Right renal pelvis (tissue), 4 donors: ENCODE results near the gene FILIP1. TPM values are rescaled to one million over a fixed set of nuclear protein-coding genes. Genes with fewer than 3 reads are reported as not detected.

Source experiments
- DNase-seq, 4 donors: peaks; one replicate each; pipeline ENCODE4 v3.0.0-alpha.2; 2013; ENCODE audit warnings: low read depth in 4 of 4, low spot score in 3 of 4, missing footprints in 1 of 4
- polyA plus RNA-seq, 4 donors: library from polyadenylated mRNA; unstranded; fragments of 120-200 nt; gene quantifications; one replicate each; pipeline ENCODE4 v1.2.1, GENCODE V29; 2013; ENCODE audit not compliant: insufficient read length in 4 of 4

Gene FILIP1
- polyA plus RNA-seq, 4 donors = 2.4 to 3.3 (median 3.0) TPM

DNA sequence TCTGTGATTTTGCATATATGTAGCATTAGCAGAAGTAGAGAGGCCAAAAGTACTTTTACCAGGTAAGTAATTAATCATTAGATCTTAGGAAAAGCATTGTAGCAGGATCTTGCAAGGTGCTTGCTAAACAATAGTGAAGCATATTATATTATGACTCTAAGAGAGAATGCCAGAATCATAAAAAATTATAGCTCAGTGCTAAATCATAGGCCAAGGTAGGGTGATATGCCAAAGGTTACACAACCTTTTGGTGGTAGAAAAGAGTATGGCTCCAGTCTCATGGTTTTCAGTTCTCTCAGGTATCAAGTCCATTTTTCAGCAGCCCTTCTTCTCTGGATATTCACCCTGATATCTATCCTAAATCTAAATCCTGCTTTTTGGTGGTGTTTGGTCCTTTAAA lies 192.1 kb downstream of the FILIP1 start:
- no peak for DNase-seq

DNA sequence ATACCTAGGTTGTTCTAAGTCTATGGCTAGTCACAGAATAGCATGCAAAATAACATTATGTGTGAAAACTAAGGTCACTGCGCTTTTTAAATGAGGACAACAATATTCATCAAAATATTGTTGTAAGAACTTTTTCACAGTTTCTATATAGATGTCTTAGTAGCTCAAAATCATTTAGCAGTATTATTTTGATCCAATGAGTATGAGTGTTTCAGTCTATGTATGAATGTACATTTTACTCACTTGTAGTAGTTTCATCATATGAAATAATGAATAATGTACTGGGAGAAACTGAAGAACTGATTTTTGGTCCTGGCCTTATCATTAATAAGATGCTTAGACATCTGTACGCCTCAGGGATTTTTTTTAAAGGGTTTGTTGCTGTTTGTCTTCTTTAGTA lies 192.5 kb downstream of the FILIP1 start:
- DNase-seq = no peak

DNA sequence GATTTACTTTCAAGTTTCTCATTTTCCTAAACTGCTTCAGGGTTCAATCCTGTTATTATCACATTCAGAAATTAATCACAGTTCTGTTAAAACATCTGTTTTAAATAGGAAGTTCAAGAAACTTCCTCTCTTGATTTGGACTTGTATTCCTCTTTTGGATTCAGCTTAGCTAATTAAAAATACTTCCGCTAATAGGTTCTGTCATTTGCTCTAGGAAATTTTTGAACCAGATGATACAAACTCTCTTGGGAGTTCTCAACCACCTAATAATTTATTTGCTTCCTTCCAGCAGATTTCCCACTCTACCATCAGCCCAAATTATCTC lies 193.1 kb downstream of the FILIP1 start:
- no peak for DNase-seq

DNA sequence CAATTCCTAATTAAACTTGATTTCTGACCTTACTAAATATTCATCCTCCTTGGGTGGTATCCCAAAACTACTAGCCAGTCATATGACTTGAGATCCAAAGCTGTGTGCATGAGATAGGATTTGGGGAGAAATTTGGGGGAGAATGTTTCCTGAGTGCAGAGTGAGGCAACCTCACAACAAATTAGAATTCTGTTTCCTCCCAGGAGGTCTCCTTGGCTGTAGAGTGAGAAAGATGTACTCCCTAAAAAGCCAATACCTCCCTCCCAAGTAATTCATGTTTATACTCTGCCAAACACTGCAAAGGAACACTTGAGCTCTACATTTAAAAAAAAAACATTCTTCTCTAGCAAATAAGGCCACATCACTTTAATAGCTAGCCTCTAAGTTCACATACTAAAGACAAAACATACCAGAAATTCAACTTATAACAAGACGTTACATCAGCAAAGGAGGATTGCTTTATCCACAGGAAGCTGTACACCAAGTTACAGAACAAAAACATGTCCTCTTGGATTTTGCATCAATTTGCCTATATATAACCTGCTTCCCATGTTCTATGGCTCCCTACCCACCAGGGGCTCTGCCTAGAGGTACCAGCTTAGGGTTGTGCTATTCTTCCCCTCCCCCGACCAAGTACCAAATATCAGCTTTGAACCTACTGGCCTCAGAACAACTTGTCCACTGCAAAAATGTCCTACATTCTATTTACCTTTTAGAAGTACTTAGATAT lies 193.6 kb downstream of the FILIP1 start:
- DNase-seq = no peak

DNA sequence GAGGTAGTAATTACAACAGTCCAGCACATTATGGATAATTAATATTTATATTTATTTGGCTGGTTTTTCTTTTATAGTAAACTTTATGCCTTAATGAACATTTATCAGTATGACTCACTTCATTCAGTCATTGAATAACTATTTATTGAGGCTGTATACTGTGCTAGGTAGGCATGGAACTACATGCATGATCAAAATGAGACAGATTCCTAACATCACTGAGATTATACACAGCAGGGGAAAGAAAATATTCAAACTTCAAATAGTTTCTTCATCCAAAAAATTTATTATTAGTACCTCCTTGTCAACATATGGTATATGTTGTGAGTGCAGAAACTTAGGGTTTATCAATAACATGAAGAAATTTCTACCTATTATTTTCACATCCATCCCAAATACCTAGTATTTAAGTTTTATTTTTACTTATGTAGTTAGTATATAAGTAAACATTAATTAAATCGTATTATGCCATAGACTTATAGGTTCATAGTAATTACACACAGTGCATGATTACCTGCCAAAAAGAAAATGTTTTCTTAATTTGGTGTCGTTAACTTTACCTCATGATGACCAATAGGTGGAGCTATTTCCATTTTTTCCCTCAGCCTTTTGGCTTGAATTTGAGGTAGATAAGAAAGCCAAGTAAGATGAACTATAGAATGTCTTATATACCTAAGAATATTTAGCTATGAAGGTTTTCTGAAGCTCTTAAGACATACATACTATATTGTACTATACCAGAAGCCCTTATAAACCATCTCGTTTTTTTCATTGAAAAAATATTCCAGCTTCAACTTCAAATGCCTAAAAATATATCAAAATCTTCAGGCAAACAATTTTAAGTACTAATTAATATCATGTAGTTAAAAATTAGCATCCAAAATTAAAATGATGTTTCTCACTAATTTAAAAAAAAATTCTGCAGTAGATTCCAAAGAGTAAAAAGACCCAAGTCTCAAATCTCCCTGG lies 196.5 kb downstream of the FILIP1 start:
- DNase-seq = peak in 2 of 4 donors; percentile 29 to 55

DNA sequence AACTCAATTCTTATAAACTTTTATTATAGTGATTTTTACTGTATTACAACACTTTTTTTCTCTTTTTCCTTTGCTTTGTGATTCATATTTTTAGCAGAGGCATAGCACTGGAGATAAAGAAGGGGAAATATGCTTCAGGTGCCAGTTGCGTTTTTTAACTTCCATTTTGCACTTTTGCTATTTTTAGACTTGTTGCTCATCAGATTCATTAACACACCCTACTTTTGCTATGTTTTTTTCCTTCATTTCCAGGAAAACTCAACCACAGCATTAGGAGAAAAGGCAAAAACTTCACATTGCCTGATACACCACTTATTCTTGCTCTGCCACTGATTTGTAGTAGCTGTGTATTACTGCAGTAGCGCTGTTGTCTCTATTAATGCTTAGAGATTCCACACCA lies 201.0 kb downstream of the FILIP1 start:
- no peak for DNase-seq

DNA sequence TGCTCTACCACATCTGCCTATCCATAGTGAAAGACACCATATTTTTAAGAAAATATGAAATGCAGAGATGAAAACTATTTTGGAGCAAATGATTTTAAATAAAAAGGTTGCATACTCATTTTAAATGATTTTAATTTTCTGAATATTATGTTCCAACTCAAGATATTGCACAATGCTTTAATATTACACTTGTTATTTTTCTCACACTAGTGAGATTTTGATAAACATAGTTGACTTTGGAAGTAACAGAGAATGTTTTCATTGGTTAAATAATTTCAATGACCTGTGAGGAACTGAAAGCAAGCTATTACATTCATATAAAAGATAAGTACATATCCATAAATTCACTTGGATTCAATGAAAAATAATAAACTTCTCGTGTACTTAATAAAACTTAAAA lies 201.9 kb downstream of the FILIP1 start:
- DNase-seq = no peak

DNA sequence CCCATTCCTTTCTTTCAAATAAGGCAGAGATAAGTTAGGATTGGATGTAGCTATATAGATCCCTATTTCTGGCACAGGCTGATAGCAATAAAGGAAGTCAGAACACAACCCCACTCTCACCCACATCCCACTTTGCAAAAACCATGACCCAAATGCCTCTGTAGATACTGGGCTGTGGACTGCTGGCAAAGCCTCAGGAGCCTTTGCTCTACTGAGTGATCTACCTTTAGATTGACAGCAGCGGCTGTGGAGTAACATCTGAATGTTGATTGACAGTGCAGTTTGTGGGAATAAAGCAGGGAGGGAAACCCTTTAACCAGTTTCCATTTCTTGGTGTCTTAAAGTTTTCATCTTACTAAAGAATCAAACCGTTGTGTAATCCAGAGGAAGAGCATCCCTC lies 202.3 kb downstream of the FILIP1 start:
- DNase-seq = no peak

DNA sequence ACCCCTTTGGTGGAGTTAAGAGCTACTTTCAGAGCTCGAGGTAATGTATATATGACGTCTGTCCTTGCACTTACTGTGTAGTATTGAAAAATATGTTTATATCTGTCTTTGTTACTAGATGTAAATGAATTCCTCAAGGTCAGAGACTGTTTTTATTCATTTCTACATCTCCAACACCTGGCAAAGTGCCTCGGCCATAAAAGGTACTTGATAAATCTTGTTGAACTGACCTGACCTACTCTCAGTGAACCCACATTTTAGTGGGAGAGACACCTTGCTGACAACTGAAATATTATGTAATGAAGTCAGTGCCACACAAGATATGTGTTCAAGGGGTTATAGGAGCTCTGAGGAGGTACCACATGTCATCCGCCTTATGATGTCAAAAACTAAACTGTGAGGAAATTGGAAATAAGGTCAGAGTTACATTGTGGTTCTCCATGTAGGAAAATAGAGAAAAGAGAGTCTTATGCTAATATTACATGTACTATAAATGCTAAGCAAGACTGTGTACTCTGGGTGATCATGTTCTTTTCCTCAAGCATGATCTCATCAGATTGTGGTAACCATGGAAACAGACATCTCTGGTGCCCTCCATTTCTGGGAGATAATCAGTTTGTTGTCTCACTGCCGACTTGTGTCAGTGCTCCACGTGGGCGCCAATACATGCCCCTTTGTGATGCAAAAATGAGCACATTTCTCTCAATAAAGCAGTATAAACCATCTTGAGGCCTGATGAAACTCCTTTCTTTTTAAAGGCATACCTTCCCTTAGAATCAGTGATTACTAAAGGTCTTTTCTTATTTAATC lies 203.3 kb downstream of the FILIP1 start:
- no peak for DNase-seq

DNA sequence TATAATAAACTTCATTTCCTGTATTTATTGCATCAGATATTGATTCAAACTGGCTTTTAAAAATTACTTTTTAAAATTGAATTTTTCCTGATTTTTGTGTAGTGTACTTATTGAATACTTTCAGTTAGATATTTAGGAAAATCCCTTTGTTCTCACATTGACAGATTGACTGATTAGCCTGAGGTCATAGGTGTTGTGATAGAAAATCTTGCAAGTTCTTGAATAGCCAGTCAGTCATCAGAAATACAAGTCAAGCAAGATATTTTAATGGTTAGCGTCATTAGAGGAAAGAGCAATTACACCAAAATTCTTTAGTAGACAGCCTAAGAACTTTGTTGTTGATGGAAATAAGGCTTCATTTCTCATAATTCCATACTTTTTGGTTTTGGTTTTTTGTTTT lies 205.6 kb downstream of the FILIP1 start:
- DNase-seq = no peak

DNA sequence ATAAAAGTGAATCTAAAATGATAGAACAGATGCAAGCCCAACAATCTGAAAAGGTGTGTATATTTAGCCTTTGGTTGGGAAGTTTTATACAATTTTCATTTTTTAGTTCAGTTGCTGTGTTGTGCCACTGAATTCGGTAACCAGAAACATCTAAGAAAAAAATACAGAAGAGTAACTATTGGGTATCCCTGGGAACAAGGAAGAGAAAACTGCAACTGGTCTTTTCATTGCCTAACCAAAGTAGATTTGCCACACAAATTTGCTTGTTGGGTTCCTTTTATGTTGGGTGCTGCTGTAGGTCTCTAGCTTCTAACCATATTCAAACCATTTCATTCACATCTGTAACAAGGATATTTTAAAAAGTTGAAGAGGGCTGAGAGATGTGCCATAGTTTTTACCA lies 206.2 kb downstream of the FILIP1 start:
- DNase-seq = no peak

DNA sequence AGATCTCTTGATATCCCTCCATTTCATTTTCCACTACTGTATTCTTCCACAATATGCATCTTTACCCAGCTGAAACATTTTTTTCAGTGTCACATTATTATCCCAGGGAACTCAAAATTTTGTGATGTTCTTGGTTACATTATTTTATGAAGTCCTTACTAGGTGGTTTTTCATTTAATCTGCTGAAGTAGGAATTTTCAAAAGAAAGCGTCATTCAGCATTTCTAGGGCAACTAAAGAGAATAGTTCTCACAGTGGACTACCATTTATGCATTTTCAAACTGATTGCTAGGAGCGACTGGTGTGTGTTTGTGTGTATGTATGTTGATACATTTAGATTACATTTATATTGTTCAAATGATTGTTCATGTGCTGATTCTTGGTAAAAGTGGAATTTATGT lies 206.6 kb downstream of the FILIP1 start:
- DNase-seq = no peak

DNA sequence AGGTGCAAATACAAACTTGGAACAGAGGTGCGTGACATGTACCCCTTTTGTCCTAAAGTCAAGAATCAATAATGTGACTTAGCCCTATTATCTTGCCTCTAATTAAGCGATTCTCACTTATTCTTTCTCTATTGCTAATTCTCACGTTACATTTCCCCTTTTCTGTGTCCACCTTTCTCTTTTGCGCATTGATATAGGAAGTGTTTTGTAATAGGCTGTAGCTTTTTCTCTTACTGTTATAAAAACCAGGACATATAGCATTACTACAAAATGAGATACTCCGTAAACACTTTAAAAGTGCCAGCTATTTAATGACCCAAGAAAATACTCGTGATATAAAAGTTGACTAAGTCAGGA lies 208.3 kb downstream of the FILIP1 start:
- no peak for DNase-seq

DNA sequence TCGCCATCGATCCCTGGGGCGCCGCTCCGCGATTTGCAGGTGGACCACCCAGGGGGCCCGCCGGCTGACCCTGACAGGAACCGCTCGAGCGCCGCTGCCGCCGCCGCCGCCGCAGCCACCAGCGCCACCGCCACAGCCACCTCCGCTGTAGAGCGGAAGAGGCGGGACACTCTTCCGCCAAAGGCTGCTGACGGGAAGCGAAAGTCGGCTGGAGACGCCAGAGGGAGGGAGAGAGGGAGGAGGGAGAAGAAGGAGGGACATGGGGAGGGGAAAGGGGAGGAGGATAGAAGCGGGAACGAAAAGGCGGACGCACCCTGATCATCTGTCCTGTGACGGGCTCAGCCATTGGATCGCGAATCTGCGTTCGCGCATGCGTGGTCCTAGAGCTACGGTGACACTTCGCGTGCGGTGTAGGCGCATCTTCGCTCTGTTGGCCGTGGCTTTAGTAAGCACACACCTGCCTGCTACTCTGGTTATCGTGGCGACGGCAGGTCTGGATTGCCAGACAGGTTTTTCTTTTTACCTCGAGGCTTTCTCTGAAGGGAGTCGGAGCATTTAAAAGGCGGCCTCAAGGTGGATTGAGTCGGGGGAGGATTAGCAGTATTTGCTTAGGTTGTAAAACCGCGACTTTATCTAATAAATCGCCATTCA lies 208.8 kb downstream of the FILIP1 start, which contains the start of gene TMEM30A:
TMEM30A (minus strand) TSS at position 161 of the 651 bp plus-strand sequence; CDS start at position 7, 154 bp downstream.
- peak; percentile 92 to 97 (median 96) for DNase-seq

DNA sequence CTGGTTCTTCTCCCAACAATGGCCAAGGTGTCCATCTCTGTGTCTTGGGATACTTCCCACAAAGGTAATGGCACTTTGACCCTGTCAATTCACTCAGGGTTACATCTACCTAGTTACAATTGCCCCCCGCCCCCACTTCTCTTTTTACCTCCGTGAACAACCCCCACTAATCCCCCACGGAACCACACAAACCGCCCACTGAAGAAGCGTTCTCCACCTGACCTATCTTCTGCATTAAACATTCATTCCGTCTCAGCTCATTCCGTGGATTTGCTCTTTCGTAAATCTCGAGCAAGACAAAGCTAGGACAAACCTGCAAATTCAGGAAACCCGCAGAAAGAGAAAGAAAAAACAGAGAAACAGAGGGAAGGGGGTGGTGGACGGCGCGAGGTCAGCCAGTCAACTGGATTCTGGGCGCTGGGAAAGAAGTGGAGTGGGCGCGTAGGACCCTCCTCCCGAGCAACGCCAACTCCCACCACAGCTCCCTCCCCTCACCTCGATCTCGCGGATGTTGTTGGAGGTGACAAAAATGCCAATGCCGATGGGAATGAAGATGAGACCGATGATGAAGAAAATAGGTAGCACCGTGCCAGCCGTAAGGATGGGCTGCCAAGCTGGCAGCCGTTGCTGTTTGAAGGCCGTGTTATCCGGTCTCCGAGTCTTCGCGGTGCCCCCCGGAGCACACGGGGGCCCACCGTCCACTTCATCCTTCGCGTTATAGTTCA lies 209.5 kb downstream of the FILIP1 start:
- DNase-seq = peak in 3 of 4 donors; percentile 31 to 62 (median 36)

DNA sequence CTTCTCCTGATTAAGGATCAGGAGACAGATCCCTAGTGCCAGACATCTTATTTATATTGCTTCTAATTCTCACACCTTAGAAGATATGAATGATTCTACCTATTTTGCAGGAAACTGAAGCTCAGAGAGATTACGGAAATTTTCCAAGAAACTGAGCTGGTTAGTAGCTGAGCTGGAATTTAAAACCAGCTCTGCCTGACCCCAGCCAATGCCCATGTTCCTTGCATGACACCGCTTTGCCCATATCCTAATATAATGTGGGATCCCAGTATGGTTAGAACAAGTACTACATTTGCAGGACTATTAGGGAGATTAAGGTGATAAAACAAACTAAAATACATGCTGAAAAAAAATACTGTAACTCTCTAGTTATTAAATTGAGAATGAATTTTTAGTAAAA lies 210.9 kb downstream of the FILIP1 start:
- no peak for DNase-seq

DNA sequence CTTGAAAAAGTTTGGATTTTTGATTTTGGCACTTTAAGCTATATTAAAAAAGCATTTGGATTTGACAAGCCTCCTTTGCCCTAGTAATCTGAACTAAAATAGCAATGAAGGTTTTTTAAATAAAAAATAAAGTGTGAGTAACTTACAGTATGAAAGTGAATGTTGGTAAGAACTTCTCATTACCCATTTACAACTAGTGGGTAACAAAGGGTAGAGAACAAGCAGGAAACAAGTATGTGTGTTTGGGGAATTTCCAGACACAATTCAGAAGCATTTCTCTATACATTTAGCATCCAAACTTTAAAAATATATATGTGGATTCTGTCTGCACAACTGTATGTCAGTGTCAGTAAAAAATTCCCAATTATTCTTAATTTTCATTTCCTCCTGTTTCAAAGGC lies 211.9 kb downstream of the FILIP1 start:
- DNase-seq = no peak

DNA sequence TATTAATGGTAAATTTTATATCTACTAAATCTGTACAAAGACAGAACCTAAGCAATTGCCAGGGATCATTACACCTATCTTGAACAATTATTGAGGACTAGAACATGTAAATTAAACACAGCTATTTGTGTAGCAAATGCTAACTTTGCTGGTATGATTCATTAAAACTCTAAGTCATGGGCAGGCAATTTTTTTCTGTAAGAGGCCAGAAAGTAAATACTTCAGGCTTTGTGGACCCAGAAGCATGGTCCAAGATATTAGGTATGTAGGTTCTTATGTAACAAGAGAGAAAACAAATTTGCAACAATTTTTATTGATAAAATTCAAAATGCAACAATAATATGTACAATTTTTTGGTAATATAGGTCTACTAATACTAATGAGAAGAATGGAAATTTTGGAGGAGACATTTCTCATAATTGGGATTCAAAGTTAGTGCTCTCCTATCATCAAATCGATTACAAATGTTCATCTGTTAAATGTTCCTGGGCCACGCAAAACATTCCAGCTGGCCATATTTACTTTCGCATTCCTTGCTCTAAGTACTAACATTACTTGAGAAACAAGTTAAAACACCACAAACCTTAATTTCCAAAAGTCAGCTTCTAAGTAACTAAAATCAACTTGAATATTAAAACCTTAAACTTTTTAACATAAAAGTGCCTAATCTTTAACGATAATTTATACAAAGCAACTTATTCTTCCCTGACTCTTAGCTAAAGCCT lies 213.3 kb downstream of the FILIP1 start:
- DNase-seq = no peak

DNA sequence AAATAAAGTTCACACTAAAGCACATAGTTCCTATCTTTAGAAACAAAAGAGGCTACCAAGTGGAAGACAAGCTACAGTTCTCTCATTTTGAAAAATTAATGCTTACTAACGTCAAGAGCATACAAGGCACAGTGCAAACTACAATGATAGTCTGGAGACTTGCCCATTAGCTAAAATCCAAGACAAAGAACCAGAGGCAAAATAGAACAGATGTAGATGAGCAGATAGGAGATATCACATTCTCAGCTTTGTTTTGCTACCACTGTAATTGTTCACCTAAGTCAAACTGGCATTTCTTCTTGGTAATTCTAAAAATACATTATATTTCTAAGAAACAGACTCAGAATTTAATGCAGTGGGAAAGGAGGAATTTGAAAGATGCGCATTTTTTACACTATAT lies 214.2 kb downstream of the FILIP1 start:
- no peak for DNase-seq
